HepG2 (cell line): ENCODE results near the gene DRAP1. TPM values are rescaled to one million over a fixed set of nuclear protein-coding genes. Genes with fewer than 3 reads are reported as not detected.

Source experiments
- DMAP1 ChIP-seq: IDR thresholded peaks from 2 replicates; pipeline ENCODE4 v1.6.1; 2016
- ELF4 ChIP-seq: sonication (generic); formaldehyde crosslinking; IDR thresholded peaks from 2 replicates; pipeline ENCODE4 v1.5.0; 2020; ENCODE audit warnings: missing genetic modification reagents, mild to moderate bottlenecking, moderate library complexity, borderline replicate concordance
- FOXA3 ChIP-seq: IDR thresholded peaks from 2 replicates; pipeline ENCODE4 v1.6.1; 2016; ENCODE audit warnings: missing genetic modification reagents, missing compliant biosample characterization
- FOXM1 ChIP-seq: sonication (generic); formaldehyde crosslinking; IDR thresholded peaks from 2 replicates; pipeline ENCODE4 v1.5.0; 2020; ENCODE audit warnings: missing genetic modification reagents
- GLMP ChIP-seq: sonication (generic); formaldehyde crosslinking; IDR thresholded peaks from 2 replicates; pipeline ENCODE4 v1.9.0; 2021; ENCODE audit warnings: missing genetic modification reagents, mild to moderate bottlenecking, borderline replicate concordance
- HNF4G ChIP-seq, 2 experiments: sonication (generic) in 1 of 2; formaldehyde crosslinking in 1 of 2; IDR thresholded peaks; 2 replicates each; pipeline versions ENCODE4 v1.4.0 to v1.6.1; 2011 to 2020; ENCODE audit warnings: borderline replicate concordance in 2 of 2, low read depth in 2 of 2, mild to moderate bottlenecking in 2 of 2, low read length in 1 of 2, missing genetic modification reagents in 1 of 2, moderate library complexity in 1 of 2
- KLF9 ChIP-seq: IDR thresholded peaks from 2 replicates; pipeline ENCODE4 v1.6.1; 2016; ENCODE audit warnings: low read depth
- KMT2A ChIP-seq: sonication (generic); formaldehyde crosslinking; IDR thresholded peaks from 2 replicates; pipeline ENCODE4 v1.4.0; 2020; ENCODE audit warnings: missing genetic modification reagents
- MIXL1 ChIP-seq: IDR thresholded peaks from 2 replicates; pipeline ENCODE4 v1.6.1; 2016
- PRDM4 ChIP-seq: sonication (generic); formaldehyde crosslinking; IDR thresholded peaks from 2 replicates; pipeline ENCODE4 v1.9.0; 2021; ENCODE audit warnings: missing genetic modification reagents, borderline replicate concordance
- RBFOX2 ChIP-seq: fragments of 200-400 bp; formaldehyde crosslinking; IDR thresholded peaks from 2 replicates; pipeline ENCODE4 v1.6.1; 2017; ENCODE audit warnings: low read depth, mild to moderate bottlenecking, low read length
- RFX1 ChIP-seq: fragments of 450-650 bp; IDR thresholded peaks from 2 replicates; pipeline ENCODE4 v1.6.1; 2017
- SMARCC2 ChIP-seq: fragments of 450-650 bp; IDR thresholded peaks from 2 replicates; pipeline ENCODE4 v1.6.1; 2017; ENCODE audit warnings: antibody characterized with exemption, mild to moderate bottlenecking
- SOX6 ChIP-seq, 2 experiments: fragments of 450-650 bp in 1 of 2; sonication (generic) in 1 of 2; formaldehyde crosslinking in 1 of 2; IDR thresholded peaks; 2 replicates each; pipeline versions ENCODE4 v1.4.0 to v1.6.1; 2017 to 2020; ENCODE audit warnings: antibody characterized with exemption in 1 of 2, mild to moderate bottlenecking in 1 of 2, missing genetic modification reagents in 1 of 2
- TFAP4 ChIP-seq: sonication (generic); IDR thresholded peaks from 2 replicates; pipeline ENCODE4 v1.6.1; 2016; ENCODE audit warnings: low read depth, borderline replicate concordance
- THAP11 ChIP-seq: IDR thresholded peaks from 2 replicates; pipeline ENCODE4 v1.6.1; 2016; ENCODE audit warnings: missing biosample characterization, missing genetic modification reagents
- YY1 ChIP-seq: IDR thresholded peaks from 2 replicates; pipeline ENCODE4 v1.6.1; 2011; ENCODE audit warnings: low read length, low read depth, moderate library complexity, mild to moderate bottlenecking; ENCODE audit not compliant: insufficient read depth, insufficient replicate concordance
- ZFAT ChIP-seq: sonication (generic); formaldehyde crosslinking; conservative IDR thresholded peaks from 2 replicates; pipeline ENCODE4 v1.8.1; 2023; ENCODE audit warnings: missing genetic modification reagents, inconsistent platforms
- ZNF430 ChIP-seq: sonication (generic); formaldehyde crosslinking; IDR thresholded peaks from 2 replicates; pipeline ENCODE4 v1.9.0; 2021; ENCODE audit warnings: mild to moderate bottlenecking, missing genetic modification reagents
- ZNF441 ChIP-seq: sonication (generic); formaldehyde crosslinking; IDR thresholded peaks from 2 replicates; pipeline ENCODE4 v1.7.0; 2021; ENCODE audit warnings: missing genetic modification reagents, borderline replicate concordance
- ZNF713 ChIP-seq: sonication (generic); formaldehyde crosslinking; IDR thresholded peaks from 2 replicates; pipeline ENCODE4 v1.4.0; 2020; ENCODE audit warnings: mild to moderate bottlenecking, missing genetic modification reagents
- ZNF792 ChIP-seq: IDR thresholded peaks from 2 replicates; pipeline ENCODE4 v1.6.1; 2016
- polyA plus RNA-seq, 8 experiments: library from polyadenylated mRNA; depleted of rRNA in 3 of 8; stranded (reverse) in 7 of 8; unstranded in 1 of 8; fragments of >200 nt; fragmentation: Illumina TruSeq in 4 of 8; extraction: Trizol in 4 of 8; gene quantifications; 2 replicates each; pipeline versions ENCODE4 v1.2.1 to v1.2.3, GENCODE V29; 2011 to 2016; ENCODE audit warnings: low read depth in 4 of 8, missing spikeins in 1 of 8, mixed read lengths in 1 of 8; ENCODE audit not compliant: insufficient read depth in 1 of 8
- total RNA-seq, 5 experiments: library from RNA; depleted of rRNA; stranded (reverse); fragments of >200 nt; fragmentation: Illumina TruSeq; extraction: Trizol; gene quantifications; 2 replicates each; pipeline ENCODE4 v1.2.3, GENCODE V29; 2016; ENCODE audit warnings: low read depth in 1 of 5
- TF ChIP-seq, protein P1 (sequence below): sonication (generic); formaldehyde crosslinking; IDR thresholded peaks from 2 replicates; pipeline ENCODE4 v1.8.0; 2022; ENCODE audit warnings: missing genetic modification reagents, mild to moderate bottlenecking, borderline replicate concordance
- TF ChIP-seq, protein P2 (sequence below): sonication (generic); formaldehyde crosslinking; IDR thresholded peaks from 2 replicates; pipeline ENCODE4 v1.4.0; 2020; ENCODE audit warnings: mild to moderate bottlenecking, missing genetic modification reagents

Gene DRAP1
- total and polyA plus RNA-seq, 2 of the 13 experiments (the other 11 are each of a cell fraction or from before 2014, with no cell fraction given), result 46.8 to 52.3 TPM

- no peak for TF ChIP-seq SOX6 (IDR thresholded peaks at IDR 0.05)
- peak; percentile 57; the same call in 1 of the 2 replicates for TF ChIP-seq SOX6 (CRISPR knock-in tag; IDR thresholded peaks at IDR 0.05)
- TF ChIP-seq HNF4G (IDR thresholded peaks at IDR 0.05; ENCODE audit: borderline replicate concordance, low read depth, low read length), result no peak
- TF ChIP-seq HNF4G (CRISPR knock-in tag; IDR thresholded peaks at IDR 0.05; ENCODE audit: borderline replicate concordance, low read depth), result peak; percentile 53; the same call in 1 of the 2 replicates
- TF ChIP-seq, protein P1, sequence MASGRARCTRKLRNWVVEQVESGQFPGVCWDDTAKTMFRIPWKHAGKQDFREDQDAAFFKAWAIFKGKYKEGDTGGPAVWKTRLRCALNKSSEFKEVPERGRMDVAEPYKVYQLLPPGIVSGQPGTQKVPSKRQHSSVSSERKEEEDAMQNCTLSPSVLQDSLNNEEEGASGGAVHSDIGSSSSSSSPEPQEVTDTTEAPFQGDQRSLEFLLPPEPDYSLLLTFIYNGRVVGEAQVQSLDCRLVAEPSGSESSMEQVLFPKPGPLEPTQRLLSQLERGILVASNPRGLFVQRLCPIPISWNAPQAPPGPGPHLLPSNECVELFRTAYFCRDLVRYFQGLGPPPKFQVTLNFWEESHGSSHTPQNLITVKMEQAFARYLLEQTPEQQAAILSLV (CRISPR knock-in tag), result 0 out of 2 replicates have a peak, but pooled peaks have one; percentile 57
- peak; percentile 60 for TF ChIP-seq FOXA3 (CRISPR knock-in tag)
- TF ChIP-seq KMT2A, result peak; percentile 82; the same call in 1 of the 2 replicates
- 0 out of 2 replicates have a peak, but pooled peaks have one; percentile 49 for TF ChIP-seq MIXL1 (CRISPR knock-in tag)
- TF ChIP-seq SMARCC2, result no peak
- TF ChIP-seq ZNF713 (CRISPR knock-in tag), result no peak
- no peak for TF ChIP-seq ZNF430 (CRISPR knock-in tag)
- peak; percentile 45; the same call in 1 of the 2 replicates for TF ChIP-seq TFAP4
- TF ChIP-seq YY1, result peak; percentile 87
- peak; percentile 95 for TF ChIP-seq RBFOX2
- peak; percentile 62; the same call in 1 of the 2 replicates for TF ChIP-seq DMAP1 (CRISPR knock-in tag)
- TF ChIP-seq ELF4 (CRISPR knock-in tag), result peak; percentile 89
- peak; percentile 97 for TF ChIP-seq ZFAT
- no peak for TF ChIP-seq FOXM1 (CRISPR knock-in tag)
- no peak for TF ChIP-seq RFX1
- peak; percentile 97 for TF ChIP-seq THAP11 (CRISPR knock-in tag)
- no peak for TF ChIP-seq GLMP (CRISPR knock-in tag)
- peak; percentile 54 for TF ChIP-seq ZNF441 (CRISPR knock-in tag)
- TF ChIP-seq PRDM4 (CRISPR knock-in tag), result no peak
- peak; percentile 68; the same call in 1 of the 2 replicates for TF ChIP-seq ZNF792 (CRISPR knock-in tag)
- TF ChIP-seq, protein P2, sequence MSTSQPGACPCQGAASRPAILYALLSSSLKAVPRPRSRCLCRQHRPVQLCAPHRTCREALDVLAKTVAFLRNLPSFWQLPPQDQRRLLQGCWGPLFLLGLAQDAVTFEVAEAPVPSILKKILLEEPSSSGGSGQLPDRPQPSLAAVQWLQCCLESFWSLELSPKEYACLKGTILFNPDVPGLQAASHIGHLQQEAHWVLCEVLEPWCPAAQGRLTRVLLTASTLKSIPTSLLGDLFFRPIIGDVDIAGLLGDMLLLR (CRISPR knock-in tag), result peak; percentile 84; the same call in 1 of the 2 replicates
- TF ChIP-seq KLF9 (CRISPR knock-in tag), result no peak
Observed at GRCh38 chr11:65961267-65962140, 42.3 kb downstream of the DRAP1 start, which contains the start of gene SART1 (continued).
